Osteocyte (in vitro differentiated cells): ENCODE data around the gene SLC23A3. TPM values are rescaled to one million over a fixed set of nuclear protein-coding genes. Genes with fewer than 3 reads are reported as not detected.

Experiments used
- DNase-seq: peaks from one replicate; pipeline ENCODE4 v3.0.0; 2021; ENCODE audit warnings: mixed read lengths; ENCODE audit not compliant: unreplicated experiment; ENCODE audit errors: extremely low spot score
- H3K27ac Mint-ChIP-seq: one replicate; pipeline ENCODE4 v1.8.0; 2021; ENCODE audit warnings: mild to moderate bottlenecking, mixed read lengths; ENCODE audit not compliant: unreplicated experiment
- H3K27me3 Mint-ChIP-seq: one replicate; pipeline ENCODE4 v1.8.0; 2021; ENCODE audit warnings: mixed read lengths; ENCODE audit not compliant: unreplicated experiment
- H3K36me3 Mint-ChIP-seq: one replicate; pipeline ENCODE4 v1.8.0; 2021; ENCODE audit warnings: mixed read lengths; ENCODE audit not compliant: unreplicated experiment
- H3K4me1 Mint-ChIP-seq: one replicate; pipeline ENCODE4 v1.8.0; 2021; ENCODE audit warnings: mixed read lengths; ENCODE audit not compliant: unreplicated experiment
- H3K4me3 Mint-ChIP-seq: one replicate; pipeline ENCODE4 v1.8.0; 2021; ENCODE audit warnings: mild to moderate bottlenecking, moderate library complexity, mixed read lengths; ENCODE audit not compliant: unreplicated experiment
- H3K9me3 Mint-ChIP-seq: one replicate; pipeline ENCODE4 v1.8.0; 2021; ENCODE audit warnings: mixed read lengths; ENCODE audit not compliant: unreplicated experiment
- CTCF ChIP-seq: fragments of 200-600 bp; sonication (generic); IDR thresholded peaks from 2 replicates; pipeline ENCODE4 v1.5.0; 2021; ENCODE audit warnings: antibody characterized with exemption, mild to moderate bottlenecking, moderate library complexity
- total RNA-seq: library from RNA; stranded (reverse); gene quantifications from 2 replicates; pipeline ENCODE4 v1.2.1, GENCODE V29; 2021

The SLC23A3 gene
- total RNA-seq, 1 donor from 2014 or later = 5.2 TPM

- H3K4me3 Mint-ChIP-seq = no peak overlapping the region
- no peak for DNase-seq
- H3K27ac Mint-ChIP-seq = no peak overlapping the region
- H3K27me3 Mint-ChIP-seq = no peaks in the 10 kb centered on the region
- H3K36me3 Mint-ChIP-seq = peaks cover 15% of the 10 kb centered on the region
- no peak for TF ChIP-seq CTCF
- peaks cover 14% of the 10 kb centered on the region for H3K4me1 Mint-ChIP-seq
- H3K9me3 Mint-ChIP-seq = no peaks in the 10 kb centered on the region
Measured at GRCh38 chr2:219157396-219157795, 12.4 kb downstream of the SLC23A3 start.

- DNase-seq = no peak
- peak; percentile 68 for TF ChIP-seq CTCF
Measured at GRCh38 chr2:219155054-219155644, 14.7 kb downstream of the SLC23A3 start.

GRCh38 chr2:219149667-219150066 is 20.2 kb downstream of the SLC23A3 start:
- Mint-ChIP-seq H3K27ac (no peak overlapping the region), H3K9me3 (no peaks in the 10 kb centered on the region), H3K4me1 (peaks cover 12% of the 10 kb centered on the region), H3K27me3 (no peaks in the 10 kb centered on the region), H3K4me3 (no peak overlapping the region), H3K36me3 (peaks cover 24% of the 10 kb centered on the region)
- DNase-seq = no peak
- TF ChIP-seq CTCF = no peak

More at GRCh38 chr2:219155054-219155644, 14.7 kb downstream of the SLC23A3 start:
- H3K36me3 Mint-ChIP-seq = peaks cover 19% of the 10 kb centered on the region
- no peaks in the 10 kb centered on the region for H3K27me3 Mint-ChIP-seq
- H3K4me1 Mint-ChIP-seq = peaks cover 7% of the 10 kb centered on the region
- no peak overlapping the region for H3K4me3 Mint-ChIP-seq
- no peaks in the 10 kb centered on the region for H3K9me3 Mint-ChIP-seq
- H3K27ac Mint-ChIP-seq = no peak overlapping the region

- Mint-ChIP-seq H3K27ac (peak overlapping the region; percentile 66), H3K4me1 (peaks cover 29% of the 10 kb centered on the region), H3K9me3 (peaks cover 5% of the 10 kb centered on the region), H3K36me3 (peaks cover 37% of the 10 kb centered on the region), H3K27me3 (no peaks in the 10 kb centered on the region), H3K4me3 (no peak overlapping the region)
- peak; percentile 68 for TF ChIP-seq CTCF
- DNase-seq = peak; percentile 93
Measured at GRCh38 chr2:219142329-219142728, 27.5 kb downstream of the SLC23A3 start.

- TF ChIP-seq CTCF = no peak
- H3K27ac Mint-ChIP-seq = no peak overlapping the region
- peaks cover 32% of the 10 kb centered on the region for H3K4me1 Mint-ChIP-seq
- no peak overlapping the region for H3K4me3 Mint-ChIP-seq
- H3K36me3 Mint-ChIP-seq = peaks cover 29% of the 10 kb centered on the region
- peaks cover 5% of the 10 kb centered on the region for H3K9me3 Mint-ChIP-seq
- DNase-seq = no peak
- H3K27me3 Mint-ChIP-seq = no peaks in the 10 kb centered on the region
Measured at GRCh38 chr2:219140722-219141121, 29.1 kb downstream of the SLC23A3 start.
